Right renal pelvis (tissue), 4 donors: ENCODE measurements around the gene PPP3CA. TPM values are rescaled to one million over a fixed set of nuclear protein-coding genes. Genes with fewer than 3 reads are reported as not detected.
"Not testable (repeated sequence)": the region's sequence is repeated elsewhere in the genome, so short reads cannot be mapped to it uniquely, and the experiment has no call there.

Experiments
- DNase-seq, 4 donors: peaks; one replicate each; pipeline ENCODE4 v3.0.0-alpha.2; 2013; ENCODE audit warnings: low read depth in 4 of 4, low spot score in 3 of 4, missing footprints in 1 of 4
- polyA plus RNA-seq, 4 donors: library from polyadenylated mRNA; unstranded; fragments of 120-200 nt; gene quantifications; one replicate each; pipeline ENCODE4 v1.2.1, GENCODE V29; 2013; ENCODE audit not compliant: insufficient read length in 4 of 4

Gene PPP3CA
- polyA plus RNA-seq, 4 donors = 38.4 to 51.1 (median 45.5) TPM

DNA sequence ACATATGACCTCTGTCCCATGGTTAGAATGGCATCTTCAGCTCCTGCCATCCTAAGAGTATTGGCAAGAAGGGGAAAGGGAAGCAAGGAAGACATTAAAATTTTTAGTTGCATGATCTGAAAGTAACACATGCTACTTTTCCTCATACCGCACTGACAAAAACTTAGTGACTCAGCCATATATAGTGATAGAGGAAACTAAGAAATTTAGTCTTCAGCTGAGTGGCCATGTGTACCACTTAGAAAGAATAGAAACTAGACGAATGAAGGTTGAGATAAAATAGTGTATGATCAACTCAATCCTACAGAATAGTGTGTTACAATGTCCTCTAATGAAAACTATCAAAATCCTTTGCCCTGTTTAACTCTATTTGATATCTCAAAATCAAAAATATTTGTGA, 164.1 kb downstream of the PPP3CA start:
- DNase-seq = no peak

- DNase-seq = not testable (repeated sequence)
These were observed 164.6 kb downstream of the PPP3CA start for GRCh38 chr4:101182688-101183087.

DNA sequence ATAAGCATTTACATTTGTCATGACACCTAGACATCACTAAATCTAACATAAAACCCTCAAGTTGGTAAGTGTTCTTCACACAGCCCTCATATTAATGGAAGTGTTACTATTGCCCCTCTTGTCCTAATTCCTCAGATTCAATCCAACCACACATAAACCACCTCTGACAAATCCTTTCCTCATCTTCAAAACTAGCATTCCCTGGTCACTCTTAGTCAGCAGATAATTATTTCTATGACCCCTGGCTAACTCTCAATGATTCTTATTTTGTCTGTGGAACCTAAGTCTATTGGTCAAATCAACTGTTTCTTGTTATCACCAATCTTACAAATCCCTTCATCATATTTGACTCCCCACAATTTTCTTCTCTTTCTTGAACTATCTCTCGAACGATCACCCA, 168.6 kb downstream of the PPP3CA start:
- no peak for DNase-seq

- DNase-seq = no peak
These were observed 170.2 kb downstream of the PPP3CA start for GRCh38 chr4:101177154-101177553.

DNA sequence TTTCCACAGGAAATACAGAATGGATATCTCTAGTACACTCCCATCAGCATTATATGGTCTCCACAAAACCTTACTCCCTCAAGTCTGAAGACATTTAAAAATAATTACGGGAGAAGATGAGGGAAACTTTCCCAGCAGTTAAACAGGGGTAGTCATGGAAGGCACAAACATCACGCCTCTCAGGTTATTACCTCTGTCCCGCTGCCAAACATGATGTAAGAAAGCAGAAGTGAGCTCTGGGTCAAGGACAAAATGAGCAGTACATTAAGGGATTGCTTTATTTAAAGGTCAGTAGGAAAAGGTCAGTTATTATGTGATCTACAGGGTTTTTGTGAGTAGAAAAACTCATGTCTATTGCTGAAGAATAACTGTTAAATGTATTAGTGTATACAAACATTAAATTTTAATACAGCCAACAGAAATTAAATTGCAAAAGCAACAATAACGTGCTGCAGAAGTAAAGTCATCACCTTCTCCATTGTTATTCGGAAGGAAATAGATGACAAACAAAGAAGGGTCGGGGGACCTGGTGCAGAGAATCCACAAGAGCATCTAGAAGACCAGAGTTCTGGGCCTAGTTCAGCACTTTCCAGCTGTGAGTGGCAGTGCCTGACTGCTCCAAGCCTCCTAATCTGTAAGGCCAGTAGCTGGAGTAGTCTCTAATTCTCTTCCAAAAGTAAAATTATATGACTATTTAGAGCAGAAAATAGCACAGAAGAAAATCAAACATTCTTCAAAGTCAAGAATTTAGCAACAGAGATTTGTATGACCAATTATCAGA, 171.2 kb downstream of the PPP3CA start:
- no peak for DNase-seq

DNA sequence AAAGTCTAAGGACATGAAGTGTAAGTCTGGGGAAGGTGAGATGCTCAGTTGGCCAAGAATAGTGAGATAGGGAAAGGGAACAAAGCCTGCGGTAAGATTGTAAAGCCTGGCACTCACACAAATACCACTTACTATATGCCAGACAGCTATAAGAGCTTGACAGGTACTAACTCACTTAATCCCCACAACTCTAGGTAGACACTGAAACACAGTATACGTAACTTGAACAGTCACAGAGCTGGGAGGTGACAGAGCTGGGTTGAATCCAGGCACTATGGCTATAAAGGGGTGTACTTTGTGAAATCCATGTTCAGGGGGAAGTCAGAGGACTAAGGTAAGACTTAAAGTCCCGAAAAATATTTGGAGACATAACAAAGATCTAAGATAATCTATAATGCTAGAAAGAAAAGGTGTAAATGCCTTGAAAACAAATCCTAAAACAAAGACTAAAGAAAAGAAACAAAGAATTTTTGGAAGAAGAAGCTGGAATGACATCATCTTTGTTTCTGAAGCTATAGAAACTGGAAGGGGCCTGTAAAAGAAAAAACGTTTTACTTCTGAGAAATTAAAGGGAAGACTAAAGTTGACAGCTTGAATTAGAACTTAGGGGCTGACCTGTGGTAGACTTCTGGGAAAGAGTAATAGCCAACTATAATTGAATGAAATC, 172.5 kb downstream of the PPP3CA start:
- no peak for DNase-seq

DNA sequence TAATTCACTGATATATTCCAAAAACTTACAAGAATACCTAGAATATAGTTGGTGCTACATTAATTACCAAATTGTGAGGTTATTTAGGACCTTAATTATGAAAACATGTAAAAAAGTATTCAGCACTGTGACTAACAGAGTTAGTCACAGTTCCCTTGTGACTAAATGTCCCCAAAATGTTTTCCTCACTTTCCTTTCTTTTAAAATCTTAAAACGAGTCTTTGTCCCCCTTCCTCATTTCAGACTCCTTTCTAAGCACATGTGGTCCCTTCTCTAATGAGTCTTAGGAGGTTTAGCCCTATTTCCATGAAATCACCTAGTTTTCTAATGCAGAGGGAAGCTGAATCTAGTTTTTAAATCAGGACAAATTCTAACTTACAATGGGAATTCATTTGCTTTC, 175.0 kb downstream of the PPP3CA start:
- DNase-seq = no peak

- no peak for DNase-seq
These were observed 175.6 kb downstream of the PPP3CA start for GRCh38 chr4:101171747-101172146.

- DNase-seq = peak; percentile 29 to 44 (median 36)
These were observed 178.0 kb downstream of the PPP3CA start for GRCh38 chr4:101169044-101170014.

GRCh38 chr4:101163936-101164335, 183.4 kb downstream of the PPP3CA start:
- no peak for DNase-seq

DNA sequence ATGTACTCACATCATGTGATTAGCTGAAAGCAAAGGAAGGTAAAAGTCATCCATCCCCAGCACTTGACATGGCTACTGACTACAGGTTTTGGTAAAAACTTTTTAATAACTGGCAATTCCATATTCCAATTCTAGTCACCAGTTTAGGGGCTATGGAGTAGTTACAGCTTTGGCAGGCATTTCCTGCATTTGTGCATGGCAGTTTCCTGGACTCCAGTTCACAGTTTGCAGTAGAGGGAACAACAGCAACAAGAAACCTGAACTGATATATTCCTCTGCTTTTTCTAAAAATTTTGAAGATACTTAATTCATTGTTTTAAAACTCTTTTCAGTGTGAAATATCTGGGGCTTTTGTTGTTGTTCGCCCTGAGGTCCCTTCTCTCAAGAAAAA, 184.3 kb downstream of the PPP3CA start:
- DNase-seq = no peak

DNA sequence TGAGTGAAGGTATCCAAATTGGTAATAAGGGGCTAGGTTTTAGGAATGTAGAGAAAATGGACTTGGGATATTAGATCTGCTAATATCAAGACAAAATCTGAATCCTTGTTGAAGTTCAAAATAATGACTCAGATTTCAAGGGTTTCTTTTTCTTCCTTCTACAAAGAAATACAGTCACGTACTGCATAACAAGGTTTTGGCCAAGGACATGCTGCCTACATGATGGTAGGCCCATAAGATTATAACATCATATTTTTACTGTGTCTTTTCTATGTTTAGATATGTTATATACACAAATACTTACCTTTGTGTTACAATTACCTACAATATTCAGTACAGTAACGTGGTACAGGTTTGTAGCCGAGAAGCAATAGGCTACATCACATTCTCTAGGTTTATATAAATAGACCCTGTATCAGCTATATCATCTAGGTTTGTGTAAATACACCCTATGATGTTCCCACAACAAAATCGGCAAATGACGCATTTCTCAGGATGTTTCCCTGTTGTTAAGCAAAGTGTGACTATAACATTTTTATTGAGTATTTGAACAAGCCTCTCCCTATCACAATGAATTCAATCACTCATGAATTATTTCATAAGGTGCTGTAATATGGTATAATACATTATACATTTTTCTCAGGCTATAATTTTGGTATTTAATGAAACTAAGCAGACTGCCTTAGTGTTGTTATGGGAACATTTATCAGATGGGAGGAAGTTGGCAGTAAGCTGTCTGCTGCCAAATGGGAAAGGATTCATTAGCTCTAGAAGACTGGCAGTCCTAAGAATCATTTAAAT, 186.3 kb downstream of the PPP3CA start:
- no peak for DNase-seq

DNA sequence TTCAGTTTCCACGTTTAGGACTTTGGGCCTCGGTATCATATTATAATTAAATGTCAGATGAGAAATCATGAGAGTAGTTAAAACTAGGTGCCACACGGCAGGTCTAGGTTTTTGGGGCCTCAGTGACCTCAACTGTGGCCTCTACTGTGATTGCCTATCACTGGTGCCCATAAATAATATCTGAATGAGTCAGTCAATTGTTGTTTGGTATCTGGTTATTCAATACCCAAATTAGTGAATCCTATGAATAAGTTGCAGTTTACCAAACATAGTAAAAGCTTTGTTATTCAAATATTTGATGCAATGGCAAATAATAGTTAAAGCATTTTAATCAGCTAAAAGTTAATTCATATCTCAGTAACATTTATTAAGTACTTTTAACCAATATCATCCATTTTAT, 188.8 kb downstream of the PPP3CA start:
- DNase-seq = no peak

- DNase-seq = no peak
These were observed 189.2 kb downstream of the PPP3CA start for GRCh38 chr4:101158134-101158482.

- DNase-seq = no peak
These were observed 189.8 kb downstream of the PPP3CA start for GRCh38 chr4:101157415-101158133.

DNA sequence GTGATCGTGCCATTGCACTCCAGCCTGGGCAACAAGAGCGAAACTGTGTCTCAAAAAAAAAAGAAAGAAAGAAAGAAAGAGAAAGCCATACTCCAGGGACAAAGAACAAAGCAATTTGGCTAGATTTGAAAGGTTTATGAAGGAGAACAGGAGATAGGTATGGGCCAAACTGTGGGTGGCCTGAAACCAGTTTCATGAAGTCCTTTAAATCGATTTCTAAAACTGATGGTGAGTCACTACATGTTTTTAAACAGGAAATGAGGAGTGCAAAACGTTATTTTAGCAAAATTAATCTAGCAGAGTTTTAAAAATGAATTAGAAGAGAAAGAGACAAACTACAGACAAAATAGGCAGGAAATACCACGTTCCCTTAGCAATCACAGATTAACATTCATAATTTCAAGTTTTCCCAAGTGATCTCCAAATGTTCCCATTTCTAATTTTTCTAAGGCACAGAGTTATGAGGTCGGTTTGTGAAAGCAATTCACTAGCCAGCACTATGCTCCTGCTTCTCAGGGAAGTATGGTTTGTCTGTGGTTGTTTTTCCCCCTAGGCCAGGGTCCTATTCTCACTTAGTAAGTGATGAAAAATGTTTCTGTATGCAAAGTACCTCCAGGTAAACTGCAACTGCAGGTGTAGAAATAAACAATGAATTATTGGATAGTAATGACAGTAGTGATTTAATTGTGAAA, 190.6 kb downstream of the PPP3CA start:
- no peak for DNase-seq

GRCh38 chr4:101155945-101156344, 191.4 kb downstream of the PPP3CA start:
- no peak for DNase-seq

GRCh38 chr4:101155368-101155767, 192.0 kb downstream of the PPP3CA start:
- no peak for DNase-seq

DNA sequence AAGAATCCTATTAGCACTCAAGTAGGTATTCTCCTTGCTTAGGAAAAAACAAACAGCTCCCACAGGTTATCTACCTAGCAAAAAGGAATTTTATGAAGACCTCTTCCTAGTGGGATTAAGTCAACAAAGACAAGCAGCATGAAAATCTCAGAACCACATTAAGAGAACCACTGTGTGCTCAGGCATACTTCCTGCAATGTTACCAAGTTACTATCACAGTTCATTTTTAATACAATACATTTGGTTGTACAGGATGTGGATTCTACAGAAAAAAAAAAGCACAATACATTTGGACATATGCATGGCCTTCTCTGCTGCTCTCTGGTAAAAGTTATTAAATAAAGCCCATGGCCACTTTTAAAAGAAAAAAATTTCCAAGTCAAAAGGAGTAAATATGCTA, 193.7 kb downstream of the PPP3CA start:
- DNase-seq = no peak
